K562 (cell line): ENCODE measurements around the gene FYB1. TPM values are rescaled to one million over a fixed set of nuclear protein-coding genes. Genes with fewer than 3 reads are reported as not detected.

Source experiments
- CBX1 ChIP-seq: sonication (generic); IDR thresholded peaks from 2 replicates; pipeline ENCODE4 v1.6.1; 2016; ENCODE audit warnings: antibody characterized with exemption, low read depth, mild to moderate bottlenecking
- CEBPZ ChIP-seq: fragments of 150-350 bp; IDR thresholded peaks from 2 replicates; pipeline ENCODE4 v1.6.1; 2014; ENCODE audit warnings: low read depth, mild to moderate bottlenecking, low read length, borderline replicate concordance
- FOXA1 ChIP-seq: fragments of 450-650 bp; IDR thresholded peaks from 2 replicates; pipeline ENCODE4 v1.6.1; 2016; ENCODE audit warnings: mild to moderate bottlenecking, borderline replicate concordance
- HCFC1 ChIP-seq: IDR thresholded peaks from 2 replicates; pipeline ENCODE4 v1.6.1; 2012; ENCODE audit warnings: low read depth, low read length, improper control_type of control experiment
- MYC ChIP-seq, 2 experiments: fragments of 250-450 bp in 1 of 2; sonication (Bioruptor Pico) in 1 of 2; IDR thresholded peaks; 2 replicates each; pipeline versions ENCODE4 v1.5.1 to v1.6.1; 2012 to 2021; ENCODE audit warnings: low read depth in 2 of 2, borderline replicate concordance in 1 of 2, improper control_type of control experiment in 1 of 2, low read length in 1 of 2, mild to moderate bottlenecking in 1 of 2, moderate library complexity in 1 of 2
- NCOA6 ChIP-seq: fragments of 450-650 bp; IDR thresholded peaks from 2 replicates; pipeline ENCODE4 v1.6.1; 2017; ENCODE audit warnings: mild to moderate bottlenecking
- NELFE ChIP-seq: IDR thresholded peaks from 2 replicates; pipeline ENCODE4 v1.6.1; 2011; ENCODE audit warnings: mild to moderate bottlenecking; ENCODE audit not compliant: insufficient read depth, insufficient read length
- NFIC ChIP-seq: fragments of 450-650 bp; IDR thresholded peaks from 2 replicates; pipeline ENCODE4 v1.6.1; 2017; ENCODE audit warnings: mild to moderate bottlenecking, inconsistent platforms
- SMAD3 ChIP-seq: fragments of 450-650 bp; formaldehyde crosslinking; conservative IDR thresholded peaks from 2 replicates; pipeline ENCODE4 v1.4.0; 2020; ENCODE audit warnings: mild to moderate bottlenecking
- STAT5A ChIP-seq: IDR thresholded peaks from 2 replicates; pipeline ENCODE4 v1.6.1; 2012; ENCODE audit warnings: low read length, inconsistent platforms, borderline replicate concordance
- TEAD4 ChIP-seq, 2 experiments: sonication (generic) in 1 of 2; formaldehyde crosslinking in 1 of 2; IDR thresholded peaks; 2 replicates each; pipeline versions ENCODE4 v1.6.1 to v1.8.0; 2012 to 2022; ENCODE audit warnings: borderline replicate concordance in 1 of 2, inconsistent platforms in 1 of 2, low read length in 1 of 2, mild to moderate bottlenecking in 1 of 2, missing genetic modification reagents in 1 of 2
- ZBTB40 ChIP-seq, 2 experiments: fragments of 450-650 bp in 1 of 2; sonication (generic) in 1 of 2; formaldehyde crosslinking in 1 of 2; IDR thresholded peaks; 2 replicates each; pipeline versions ENCODE4 v1.7.1 to v1.9.0; 2016 to 2022; ENCODE audit warnings: inconsistent platforms in 1 of 2, mild to moderate bottlenecking in 1 of 2, missing genetic modification reagents in 1 of 2
- ZC3H11A ChIP-seq: IDR thresholded peaks from 2 replicates; pipeline ENCODE4 v1.6.1; 2012; ENCODE audit warnings: low read depth, low read length, improper control_type of control experiment
- polyA plus RNA-seq, 8 experiments: library from polyadenylated mRNA; depleted of rRNA in 4 of 8; stranded (reverse) in 5 of 8; unstranded in 3 of 8; fragments of >200 nt; fragmentation: Nextera tagmentation in 2 of 8; fragmentation: Illumina TruSeq in 1 of 8; extraction: Ambion mirVana in 2 of 8; extraction: Trizol in 1 of 8; gene quantifications; 2 replicates each; pipeline versions ENCODE4 v1.2.1 to v1.2.3, GENCODE V29; 2011 to 2014; ENCODE audit warnings: inconsistent platforms in 1 of 8, missing spikeins in 1 of 8
- total RNA-seq, 7 experiments: library from RNA; depleted of rRNA in 6 of 7; stranded (reverse); fragments of >200 nt in 6 of 7; fragmentation: Illumina TruSeq in 2 of 7; extraction: Trizol in 2 of 7; gene quantifications; 2 replicates each; pipeline versions ENCODE4 v1.2.1 to v1.2.3, GENCODE V29; 2011 to 2021; ENCODE audit warnings: low replicate concordance in 1 of 7

The FYB1 gene
- total and polyA plus RNA-seq, 9 of the 15 experiments (the other 6 are each of a cell fraction or from before 2014, with no cell fraction given), result 4.7 to 31.5 (median 9.7) TPM

- TF ChIP-seq ZBTB40 (IDR thresholded peaks at IDR 0.05), result peak; percentile 9; the same call in 1 of the 2 replicates
- no peak for TF ChIP-seq ZBTB40 (CRISPR knock-in tag; IDR thresholded peaks at IDR 0.05)
- TF ChIP-seq NELFE, result no peak
- TF ChIP-seq CEBPZ, result no peak
- peak; percentile 6; the same call in 1 of the 2 replicates for TF ChIP-seq SMAD3 (CRISPR knock-in tag)
- TF ChIP-seq NCOA6, result 0 out of 2 replicates have a peak, but pooled peaks have one; percentile 31
- no peak for TF ChIP-seq MYC (IDR thresholded peaks at IDR 0.05; ENCODE audit: low read depth, low read length)
- TF ChIP-seq MYC (CRISPR knock-in tag; IDR thresholded peaks at IDR 0.05; ENCODE audit: borderline replicate concordance, low read depth), result no peak
- TF ChIP-seq TEAD4 (IDR thresholded peaks at IDR 0.05; ENCODE audit: low read length), result peak; percentile 51; the same call in 1 of the 2 replicates
- TF ChIP-seq TEAD4 (CRISPR knock-in tag; IDR thresholded peaks at IDR 0.05; ENCODE audit: borderline replicate concordance), result no peak
- no peak for TF ChIP-seq STAT5A
- no peak for TF ChIP-seq CBX1
- no peak for TF ChIP-seq ZC3H11A
- no peak for TF ChIP-seq NFIC
- TF ChIP-seq FOXA1, result no peak
- TF ChIP-seq HCFC1, result no peak
Measured at GRCh38 chr5:39076757-39077728, 142.3 kb downstream of the FYB1 start (continued).
